NCI-H446 treated with DMSO at 0.1 percent for 48 hours (cell line): ENCODE measurements around the gene MCM3AP.

Experiments used
- DNase-seq: peaks from one replicate; lab custom pipeline; 2025; lab: John Stamatoyannopoulos, UW

Gene MCM3AP

DNA sequence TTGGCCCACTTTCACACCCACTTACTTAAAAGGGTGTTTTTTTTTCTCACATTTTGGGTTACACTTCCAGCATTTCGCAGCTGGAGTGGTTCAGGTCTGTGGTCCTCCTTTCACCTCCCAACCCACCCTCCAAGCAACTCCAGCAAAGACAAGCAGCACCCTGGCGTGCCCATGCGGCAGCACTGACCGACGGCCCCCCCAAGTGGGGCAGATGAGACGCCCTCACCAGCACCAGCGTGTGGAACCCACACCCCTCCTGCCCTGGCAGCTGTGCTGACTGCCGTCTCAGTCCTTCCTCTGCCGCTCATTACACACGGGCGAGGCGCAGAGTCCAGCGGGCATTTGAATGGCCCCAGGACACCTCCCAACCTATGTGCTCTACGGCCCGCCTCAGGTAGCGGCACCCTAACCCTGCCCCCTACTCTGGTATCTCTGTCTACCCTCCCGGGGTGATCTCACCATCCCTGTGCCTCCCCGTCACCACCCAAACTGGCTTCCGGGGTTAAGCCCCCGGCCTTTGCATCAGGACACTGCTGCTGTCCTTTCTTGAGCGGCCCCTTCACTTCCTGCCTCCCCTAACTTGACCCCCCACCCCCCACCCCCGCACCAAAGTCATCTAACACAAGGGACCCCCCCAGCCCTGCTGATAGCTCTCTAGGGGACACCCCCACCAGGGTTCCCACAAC lies 67.8 kb downstream of the MCM3AP start:
- no peak for DNase-seq

DNA sequence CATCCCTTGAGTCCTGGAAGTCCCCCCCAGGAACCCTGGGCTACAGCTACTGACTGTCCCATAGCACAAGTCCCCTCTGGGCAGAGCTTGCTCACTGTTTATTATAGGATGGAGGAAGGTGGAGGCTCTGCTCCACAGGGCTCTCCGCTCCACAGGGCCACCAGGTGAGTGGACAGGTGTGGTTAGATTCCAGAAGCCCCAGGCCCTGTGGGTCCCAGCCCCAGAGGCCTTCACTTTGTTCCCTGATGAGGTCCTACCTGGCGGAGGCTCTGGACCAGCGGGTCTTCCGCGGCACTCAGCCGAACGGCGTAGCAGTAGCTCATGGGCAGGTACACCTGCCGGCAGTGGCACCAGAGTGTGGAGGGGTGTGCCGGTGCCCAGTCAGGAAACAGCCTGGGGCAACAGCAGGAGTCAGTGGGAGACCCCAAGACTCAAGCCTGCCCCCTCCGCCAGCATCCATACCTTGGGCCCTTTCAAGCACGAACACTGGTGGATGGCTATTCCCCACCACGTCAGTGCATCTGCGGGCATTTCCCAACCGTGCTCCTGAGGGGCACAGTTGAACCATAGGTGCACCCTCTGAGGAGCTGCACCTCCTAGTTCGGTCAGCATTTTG lies 69.2 kb downstream of the MCM3AP start:
- no peak for DNase-seq

GRCh38 chr21:46215436-46216131 lies 69.8 kb downstream of the MCM3AP start:
- DNase-seq, result no peak

DNA sequence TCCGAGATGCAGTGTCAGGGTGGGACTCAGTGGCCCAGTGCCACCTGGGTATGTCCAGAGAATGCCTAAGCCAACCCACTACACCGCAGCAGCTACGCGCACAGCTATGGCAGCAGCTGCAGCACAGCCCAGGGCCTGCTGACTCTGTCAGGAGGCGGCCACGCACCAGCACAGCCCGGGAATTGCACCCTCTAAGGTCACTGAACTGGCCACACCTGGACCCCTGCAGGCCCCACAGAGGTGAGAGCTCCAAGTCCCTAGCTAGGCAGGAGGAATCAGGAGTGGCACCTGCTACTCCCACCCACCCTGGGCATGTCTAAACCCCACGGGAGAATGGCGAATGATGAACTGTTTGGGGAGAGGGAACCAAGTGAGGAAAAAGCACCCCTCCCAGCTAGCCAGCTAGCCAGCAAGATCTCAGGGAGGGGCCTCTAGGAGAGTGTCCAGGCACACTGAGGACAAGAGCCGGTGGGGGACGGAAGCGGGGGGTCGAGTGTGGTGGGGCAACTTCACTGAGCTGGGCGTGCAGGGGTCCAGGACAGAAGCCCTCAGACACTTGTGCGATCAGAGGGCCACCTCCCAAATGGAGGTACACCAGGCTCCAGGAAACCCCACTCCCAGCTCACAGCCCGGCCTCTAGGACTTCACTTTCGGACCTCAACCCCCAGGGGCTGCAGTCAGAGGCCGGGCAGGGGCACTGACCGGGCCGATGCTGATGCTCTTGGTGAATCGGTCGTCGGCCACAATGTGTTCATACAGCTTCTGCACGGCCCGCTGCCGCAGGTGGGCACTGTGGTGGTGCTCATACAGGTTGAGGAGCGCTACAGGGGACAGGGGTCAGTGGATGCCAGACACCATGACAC lies 70.7 kb downstream of the MCM3AP start:
- no peak for DNase-seq

- DNase-seq, result no peak
Measured at GRCh38 chr21:46213620-46214286, 71.7 kb downstream of the MCM3AP start.

DNA sequence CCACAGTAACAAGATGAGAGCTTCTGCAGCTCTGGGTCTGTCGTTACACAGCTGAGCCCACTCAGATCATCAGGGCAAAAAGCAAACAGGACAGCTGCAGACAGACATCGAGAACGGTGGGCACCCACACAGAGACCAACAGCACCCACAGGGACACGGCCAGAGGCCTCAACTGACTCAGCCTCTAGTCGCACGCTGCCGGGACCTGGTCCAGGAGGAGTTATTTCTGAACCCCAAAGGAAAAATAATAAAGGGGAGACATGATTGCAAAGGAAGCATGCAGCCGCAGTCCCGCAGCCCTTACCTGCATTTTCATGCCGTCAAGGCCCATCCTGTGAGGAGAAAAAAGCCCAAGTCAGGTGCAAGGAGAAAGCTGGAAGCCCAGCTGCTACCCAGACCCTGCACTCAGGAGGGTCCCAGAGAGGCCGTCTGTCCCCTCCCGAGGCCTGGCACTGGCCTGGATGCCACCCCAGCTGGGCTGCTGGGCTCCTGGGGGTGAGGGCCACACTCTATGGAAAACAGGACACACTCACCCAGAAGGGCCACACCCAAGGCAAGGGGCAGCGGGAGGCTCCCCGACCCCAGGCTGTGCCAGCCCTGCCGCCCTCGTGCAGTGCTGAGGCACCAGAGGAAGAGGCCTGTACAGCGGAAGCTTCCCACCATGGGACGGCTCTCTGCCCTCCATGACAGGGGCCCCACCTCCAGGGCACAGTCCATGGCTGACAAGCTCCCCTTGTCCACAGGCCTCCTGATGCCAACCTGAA lies 72.5 kb downstream of the MCM3AP start:
- DNase-seq, result no peak

DNA sequence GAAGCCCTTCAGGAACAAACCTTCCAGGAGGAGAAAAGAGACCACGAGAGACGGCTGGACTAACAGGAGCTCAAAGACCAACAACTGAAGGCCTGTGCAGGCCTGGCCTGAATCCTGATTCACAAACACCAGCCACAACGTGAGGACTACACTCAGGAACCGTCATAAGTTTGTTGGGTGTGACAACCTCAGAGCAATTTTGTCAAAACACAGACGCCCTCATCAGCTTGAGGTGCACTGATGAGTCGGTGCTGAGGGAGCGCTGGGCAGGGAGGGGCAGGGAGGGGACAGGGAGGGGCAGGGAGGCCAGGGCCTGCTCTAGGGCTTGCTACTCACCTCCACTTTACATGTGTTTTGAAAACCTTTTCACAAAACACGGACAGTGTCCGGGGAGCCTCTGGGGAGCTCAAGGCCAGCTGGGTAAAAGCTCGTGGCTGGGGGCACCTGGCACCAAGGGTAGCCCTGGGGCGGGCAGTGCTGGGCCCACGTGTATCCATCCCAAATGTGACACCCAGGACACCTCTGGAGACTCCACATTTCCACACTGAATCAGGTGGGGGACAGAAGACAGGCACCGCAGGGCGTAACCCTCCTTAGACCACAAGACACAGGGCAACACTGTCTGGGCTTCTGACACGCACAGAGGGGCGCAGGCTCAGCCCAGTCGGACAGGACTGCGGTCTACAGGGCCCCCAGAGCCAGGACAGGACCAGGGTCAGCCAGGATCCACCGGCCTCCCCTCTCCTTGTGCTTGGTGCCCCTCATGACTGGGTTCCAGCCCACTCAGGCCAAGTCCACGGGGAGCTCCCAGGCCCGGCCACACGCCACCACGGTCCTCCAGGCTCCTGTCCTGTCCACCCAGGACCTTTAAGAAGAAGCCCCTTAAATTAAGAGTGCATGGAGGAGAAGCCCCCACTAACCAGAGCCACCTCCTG lies 73.4 kb downstream of the MCM3AP start:
- DNase-seq, result no peak

DNA sequence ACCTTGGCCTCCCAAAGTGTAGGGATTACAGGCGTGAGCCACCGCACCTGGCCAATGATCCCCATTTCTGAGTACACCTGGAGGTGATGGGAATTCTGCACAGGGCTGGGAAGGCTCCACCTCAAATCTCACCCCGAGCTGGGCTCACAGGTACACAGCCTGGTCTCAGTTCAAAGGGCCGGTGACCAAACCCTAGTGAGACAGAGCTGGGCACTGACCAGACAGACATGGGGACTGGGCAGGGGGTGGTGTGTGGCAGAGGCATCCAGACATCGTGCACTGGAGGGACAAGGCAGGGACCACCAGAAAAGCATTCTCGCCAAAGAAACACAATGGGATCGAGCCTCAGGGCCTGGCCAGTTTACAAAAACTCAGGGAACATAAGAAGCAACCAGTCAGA lies 74.0 kb downstream of the MCM3AP start:
- DNase-seq, result no peak

GRCh38 chr21:46210378-46211136 lies 74.9 kb downstream of the MCM3AP start:
- no peak for DNase-seq

DNA sequence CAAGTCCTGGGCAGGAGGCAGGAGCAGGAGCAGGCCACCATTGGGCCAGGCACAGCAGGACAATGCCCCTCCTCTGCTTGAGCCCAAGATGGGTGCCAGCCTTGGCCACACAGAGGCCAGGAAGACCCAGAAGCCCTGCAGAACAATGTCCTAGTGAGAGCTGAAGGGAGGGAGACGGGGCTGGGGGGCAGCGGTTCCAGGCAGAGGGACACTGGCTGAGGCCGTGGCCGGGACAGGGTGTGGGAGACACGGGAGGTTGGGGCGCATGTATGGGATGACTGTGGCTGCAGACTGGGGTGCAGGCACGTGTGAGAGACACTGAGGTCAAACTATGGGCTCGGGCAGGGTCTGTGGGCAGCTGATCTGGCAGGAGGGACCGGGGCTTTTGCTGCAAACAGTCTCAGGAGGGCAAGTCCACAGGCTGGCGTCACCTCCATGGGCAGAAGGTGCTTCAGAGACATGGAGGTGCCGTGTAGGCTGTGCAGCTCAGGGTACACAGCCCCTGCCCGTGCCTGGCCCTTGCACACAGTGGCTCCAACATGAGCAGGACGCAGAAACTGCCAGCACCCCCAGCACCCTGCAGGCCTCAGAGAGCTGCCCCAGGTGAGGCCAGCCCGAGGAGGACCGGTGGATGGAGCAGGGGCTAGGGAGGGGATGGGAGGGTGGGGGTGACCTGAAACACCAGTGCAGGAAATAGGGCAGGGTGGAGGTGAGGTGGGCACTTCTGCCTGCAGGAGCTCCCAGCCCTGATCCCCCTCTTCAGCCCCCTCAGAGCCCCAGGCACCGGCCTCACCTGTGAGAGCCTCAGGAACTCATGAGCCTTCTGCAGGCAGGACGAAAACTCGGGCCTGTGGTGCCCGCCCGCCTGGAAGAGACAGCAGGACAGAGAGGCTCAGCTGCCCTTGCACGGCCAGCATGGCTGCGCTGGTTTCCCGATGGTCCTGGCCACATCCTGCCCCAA lies 76.4 kb downstream of the MCM3AP start:
- DNase-seq, result no peak

DNA sequence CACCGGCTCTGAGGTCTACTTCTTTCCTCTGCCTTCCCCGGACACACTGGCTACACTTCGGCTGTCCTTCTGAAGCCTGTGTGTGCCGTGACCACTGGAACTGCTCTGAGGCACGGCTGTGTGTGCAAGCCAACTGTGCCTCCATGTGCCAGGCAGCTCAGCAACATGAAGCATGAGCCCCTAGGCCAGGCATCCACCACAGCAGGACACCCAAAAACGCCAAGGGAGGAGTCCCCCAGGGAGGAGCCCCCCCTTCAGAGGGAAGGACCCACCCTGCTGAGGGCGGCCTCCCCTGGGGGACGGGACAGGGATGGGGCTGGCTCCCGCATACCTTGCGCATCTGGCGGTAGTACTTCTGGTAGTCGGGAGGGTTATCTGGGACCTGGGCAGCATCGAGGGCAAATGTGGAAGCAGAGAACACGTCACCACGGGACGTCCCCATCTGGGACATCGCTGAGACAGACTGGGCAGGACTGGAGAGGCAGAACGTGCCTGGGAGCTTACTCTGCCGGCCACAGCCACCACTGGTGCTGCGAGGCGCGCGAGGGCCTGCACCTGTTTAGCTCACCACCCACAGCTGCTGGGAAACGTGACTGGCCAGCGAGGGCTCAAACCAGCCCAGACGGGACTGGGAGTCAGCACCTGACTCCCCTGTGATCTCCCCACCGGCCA lies 77.4 kb downstream of the MCM3AP start:
- DNase-seq, result no peak

DNA sequence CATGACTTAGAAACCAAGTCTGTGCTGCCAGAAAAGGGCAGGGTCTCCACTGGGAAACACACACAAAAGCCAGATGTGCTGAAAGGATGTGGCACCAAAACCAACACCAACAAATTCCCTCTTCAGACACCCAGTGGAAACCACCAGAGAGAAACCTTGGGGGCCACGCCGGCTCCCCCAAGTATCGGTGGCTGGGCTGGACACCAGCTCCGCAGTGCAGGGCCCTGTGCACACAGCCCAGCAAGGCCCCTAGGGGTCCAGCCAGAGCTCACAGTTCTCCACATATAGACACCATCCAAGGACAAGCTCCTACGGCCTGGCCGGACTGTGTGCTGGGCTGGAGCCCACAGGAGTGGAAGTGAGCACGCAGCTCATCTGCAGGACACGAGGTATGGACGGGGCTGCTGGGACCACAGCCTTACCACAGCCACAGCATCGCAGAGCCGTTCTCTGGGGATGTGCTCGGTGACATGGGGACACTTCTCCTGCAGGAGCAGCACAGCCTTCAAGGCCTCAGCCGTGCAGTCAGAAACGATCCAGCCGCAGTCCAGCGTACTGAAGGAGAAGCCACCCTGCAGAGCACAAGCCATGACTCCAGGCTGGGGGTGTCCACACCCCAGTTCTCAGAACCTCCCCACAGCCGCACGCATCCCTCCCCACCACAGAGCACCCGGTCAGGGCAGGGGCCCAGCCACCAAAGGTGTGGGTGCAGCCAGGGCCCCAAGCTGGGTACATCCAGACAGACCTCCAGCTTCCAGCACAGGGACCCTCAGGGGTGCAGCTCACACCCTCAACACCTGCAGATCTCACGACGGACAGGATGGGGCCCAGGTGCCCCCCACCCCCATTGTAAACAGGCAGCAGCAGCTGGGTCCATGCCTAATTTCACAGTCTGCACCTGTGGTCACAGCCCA lies 78.1 kb downstream of the MCM3AP start:
- no peak for DNase-seq

- DNase-seq, result no peak
Measured at GRCh38 chr21:46206163-46207005, 79.0 kb downstream of the MCM3AP start.

DNA sequence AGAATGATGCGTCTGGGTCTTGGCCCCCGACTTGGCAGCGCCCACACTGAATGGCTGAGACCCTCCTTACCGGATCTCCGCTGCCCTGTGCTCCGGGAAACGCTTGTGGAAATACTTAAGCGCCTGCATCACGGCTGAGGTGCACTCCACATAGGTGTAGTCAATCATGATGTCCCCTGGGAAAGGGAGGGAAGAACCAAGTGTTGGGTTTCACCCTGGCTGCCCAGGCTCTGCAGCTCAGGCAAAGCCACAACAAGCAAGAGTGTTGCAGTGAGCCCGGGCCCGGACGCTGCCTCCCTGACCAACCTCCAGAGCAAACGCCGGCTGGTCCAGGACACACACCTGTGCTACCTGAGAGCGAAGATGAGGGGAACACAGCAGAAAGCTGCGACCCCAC lies 79.6 kb downstream of the MCM3AP start:
- no peak for DNase-seq

- no peak for DNase-seq
Measured at GRCh38 chr21:46205166-46205565, 80.2 kb downstream of the MCM3AP start.
